Omental fat pad (tissue), 4 donors: ENCODE measurements around the gene CACFD1. TPM values are rescaled to one million over a fixed set of nuclear protein-coding genes. Genes with fewer than 3 reads are reported as not detected.

Source experiments
- ATAC-seq: fragments of 150-250 bp; one replicate; pipeline ENCODE4 v1.9.1; 2016; ENCODE audit warnings: mild to moderate bottlenecking, moderate library complexity; ENCODE audit not compliant: low FRiP score
- DNase-seq: peaks from one replicate; pipeline ENCODE4 v3.0.0-alpha.2; 2019; ENCODE audit warnings: low spot score
- total RNA-seq, 4 donors: library from RNA; depleted of rRNA; stranded (reverse); fragments of >200 nt; gene quantifications; one replicate each; pipeline ENCODE4 v1.1.0, GENCODE V29; 2016
- TF ChIP-seq, protein P1 (sequence below), 3 donors: fragments of 450-650 bp; IDR thresholded peaks; one replicate each; pipeline ENCODE4 v1.5.1; 2016 to 2017; ENCODE audit warnings: antibody characterized with exemption in 3 of 3, mild to moderate bottlenecking in 3 of 3, moderate library complexity in 2 of 3

The CACFD1 gene
- total RNA-seq, 4 donors from 2014 or later: 2.7 to 6.9 (median 4.8) TPM

DNA sequence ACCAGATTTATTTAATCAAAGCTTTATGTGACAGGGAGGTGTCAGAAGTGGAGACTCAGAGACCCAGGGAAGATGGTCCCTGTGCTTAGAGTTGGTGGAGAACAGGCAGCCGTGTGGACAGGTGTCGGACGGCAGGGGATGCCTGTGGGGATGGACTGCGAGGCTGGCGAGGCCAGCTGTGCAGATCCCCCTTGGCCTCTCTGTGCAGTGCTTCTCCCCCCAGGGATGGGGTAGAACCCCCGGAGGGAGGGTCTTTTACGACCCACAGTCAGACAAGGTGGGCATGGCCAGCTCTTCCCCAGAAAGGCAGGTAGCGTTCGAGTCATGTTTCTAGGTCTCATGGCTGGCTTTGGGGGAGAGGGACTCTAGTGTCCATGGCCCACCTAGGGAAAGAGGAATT is 23.8 kb downstream of the CACFD1 start:
- ATAC-seq (no peak), DNase-seq (no peak)

DNA sequence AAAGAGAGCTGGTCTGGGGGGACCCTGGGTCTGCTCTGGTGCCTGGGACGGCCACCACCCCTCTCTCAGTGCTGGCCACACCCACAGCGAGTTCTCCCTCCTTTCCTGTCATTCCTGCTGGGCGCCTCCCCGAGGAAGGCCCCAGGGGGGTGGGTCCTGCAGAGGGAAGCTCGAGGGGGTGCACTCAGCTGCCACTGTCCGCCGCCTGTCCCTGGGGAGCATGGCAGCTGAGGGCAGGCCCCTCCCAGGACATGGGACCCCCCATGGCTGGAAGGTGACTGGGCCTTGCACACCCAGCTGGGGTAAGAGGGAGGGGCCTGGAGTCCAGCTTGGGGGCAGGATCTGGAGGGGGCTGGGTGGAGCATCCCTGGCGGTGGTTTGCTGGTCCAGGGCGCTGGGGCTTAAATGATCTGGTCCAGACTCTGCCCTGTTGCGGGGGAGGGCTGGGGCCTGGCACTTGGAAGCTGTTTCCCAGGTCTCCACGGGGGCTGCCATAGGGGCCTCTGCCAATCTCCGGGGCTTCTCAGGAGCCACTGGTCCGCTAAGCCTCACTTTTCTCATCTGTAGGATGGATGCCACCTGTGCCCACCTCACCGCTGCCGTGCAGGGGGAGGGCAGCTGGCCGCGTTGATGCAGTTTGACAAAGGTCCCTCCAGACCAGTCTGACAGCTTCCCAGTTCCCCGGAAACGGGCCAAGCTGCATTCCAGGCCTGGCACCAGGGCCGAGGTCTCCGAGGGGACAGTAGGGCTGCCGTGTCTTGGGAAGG is 25.1 kb downstream of the CACFD1 start:
- TF ChIP-seq, protein P1, sequence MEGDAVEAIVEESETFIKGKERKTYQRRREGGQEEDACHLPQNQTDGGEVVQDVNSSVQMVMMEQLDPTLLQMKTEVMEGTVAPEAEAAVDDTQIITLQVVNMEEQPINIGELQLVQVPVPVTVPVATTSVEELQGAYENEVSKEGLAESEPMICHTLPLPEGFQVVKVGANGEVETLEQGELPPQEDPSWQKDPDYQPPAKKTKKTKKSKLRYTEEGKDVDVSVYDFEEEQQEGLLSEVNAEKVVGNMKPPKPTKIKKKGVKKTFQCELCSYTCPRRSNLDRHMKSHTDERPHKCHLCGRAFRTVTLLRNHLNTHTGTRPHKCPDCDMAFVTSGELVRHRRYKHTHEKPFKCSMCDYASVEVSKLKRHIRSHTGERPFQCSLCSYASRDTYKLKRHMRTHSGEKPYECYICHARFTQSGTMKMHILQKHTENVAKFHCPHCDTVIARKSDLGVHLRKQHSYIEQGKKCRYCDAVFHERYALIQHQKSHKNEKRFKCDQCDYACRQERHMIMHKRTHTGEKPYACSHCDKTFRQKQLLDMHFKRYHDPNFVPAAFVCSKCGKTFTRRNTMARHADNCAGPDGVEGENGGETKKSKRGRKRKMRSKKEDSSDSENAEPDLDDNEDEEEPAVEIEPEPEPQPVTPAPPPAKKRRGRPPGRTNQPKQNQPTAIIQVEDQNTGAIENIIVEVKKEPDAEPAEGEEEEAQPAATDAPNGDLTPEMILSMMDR (IDR thresholded peaks at IDR 0.05): no peak
- ATAC-seq: no peak
- no peak for DNase-seq

More for the DNA sequence above, 23.8 kb downstream of the CACFD1 start:
- TF ChIP-seq, protein P1 (IDR thresholded peaks at IDR 0.05): no peak

DNA sequence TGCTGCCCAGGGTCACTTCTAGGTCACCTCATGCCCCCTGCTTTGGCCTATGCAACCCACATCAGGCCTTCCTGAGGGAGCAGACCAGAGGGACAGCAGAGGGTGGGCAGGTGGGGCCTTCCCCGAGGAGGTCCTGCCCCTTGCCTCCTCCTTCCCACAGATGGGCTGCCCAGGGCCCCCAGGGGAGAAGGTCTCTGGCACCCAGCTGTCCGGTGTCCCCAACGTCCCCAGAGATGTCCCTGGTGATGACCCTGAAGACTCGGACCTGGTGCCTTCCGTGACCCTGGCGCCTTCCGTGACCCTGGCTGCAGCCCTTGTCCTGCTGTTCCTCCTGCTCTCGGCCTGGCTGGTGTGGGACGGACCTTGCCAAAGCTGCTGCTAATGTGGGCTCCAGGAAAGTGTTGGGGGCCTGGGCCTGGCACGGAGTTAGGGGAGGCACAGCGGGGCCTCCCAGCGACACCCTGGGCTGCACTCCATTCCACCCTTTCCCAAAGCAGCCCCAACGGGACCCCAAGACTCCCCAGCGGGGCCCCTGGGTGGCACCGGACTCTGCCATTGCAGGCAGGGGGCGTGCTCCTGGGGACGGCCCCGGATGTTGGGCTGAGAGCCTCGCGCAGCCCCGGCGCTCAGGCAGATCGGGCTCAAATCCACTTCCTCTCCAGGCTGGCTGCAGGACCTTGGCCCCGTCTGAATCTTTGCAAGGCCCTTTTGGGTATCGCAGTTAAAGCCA is 25.9 kb downstream of the CACFD1 start:
- TF ChIP-seq, protein P1 (IDR thresholded peaks at IDR 0.05): no peak
- no peak for ATAC-seq
- DNase-seq: no peak

DNA sequence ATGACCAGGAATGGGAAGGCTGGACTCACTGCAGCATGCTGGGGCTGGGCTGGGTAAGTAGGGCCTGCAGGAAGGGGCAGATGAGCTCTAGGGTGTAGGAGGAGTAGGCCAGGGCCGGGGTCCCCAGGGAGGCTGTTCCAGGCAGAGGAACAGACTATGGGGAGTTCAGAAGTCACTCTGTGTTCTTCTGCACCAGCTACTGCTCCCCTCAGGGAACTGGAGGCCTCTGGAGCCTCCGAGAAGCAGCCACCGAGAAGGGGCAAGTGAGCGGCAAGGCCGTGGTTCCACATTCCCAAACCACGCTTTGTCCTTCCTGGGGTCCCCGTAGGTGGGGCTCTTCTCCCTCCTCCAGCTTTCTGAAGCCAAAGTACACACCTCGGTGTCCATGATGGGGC is 27.6 kb downstream of the CACFD1 start:
- DNase-seq (no peak), ATAC-seq (no peak)
- TF ChIP-seq, protein P1 (IDR thresholded peaks at IDR 0.05): no peak

DNA sequence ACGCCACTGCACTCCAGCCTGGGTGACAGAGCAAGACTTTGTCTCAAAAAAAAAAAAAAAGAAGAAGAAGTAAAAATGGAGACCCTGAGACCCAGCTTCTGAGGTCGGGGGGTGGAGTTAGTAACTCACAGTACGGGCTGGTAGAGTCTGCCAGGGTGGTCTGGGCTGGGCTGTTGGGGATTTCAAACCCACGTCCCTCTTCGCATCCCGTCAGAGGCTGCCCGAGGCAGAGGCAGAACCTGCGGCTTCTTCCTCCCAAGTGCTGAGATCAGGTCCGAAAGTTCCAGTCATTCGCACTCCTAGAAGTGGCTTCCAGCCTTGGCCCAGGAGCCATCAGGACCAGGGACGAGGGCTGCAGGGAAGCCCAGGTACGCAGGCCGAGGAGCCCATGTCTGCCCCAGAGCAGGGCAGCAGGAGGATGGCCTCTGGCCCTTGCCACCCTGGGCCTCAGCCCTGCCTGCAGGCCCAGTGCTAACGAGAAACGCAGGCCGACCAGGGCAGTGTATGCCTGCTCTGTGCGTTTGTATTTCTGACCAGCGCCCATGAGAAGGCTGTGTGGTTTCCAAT is 29.0 kb downstream of the CACFD1 start:
- DNase-seq (no peak), ATAC-seq (no peak)
- TF ChIP-seq, protein P1 (IDR thresholded peaks at IDR 0.05): no peak

DNA sequence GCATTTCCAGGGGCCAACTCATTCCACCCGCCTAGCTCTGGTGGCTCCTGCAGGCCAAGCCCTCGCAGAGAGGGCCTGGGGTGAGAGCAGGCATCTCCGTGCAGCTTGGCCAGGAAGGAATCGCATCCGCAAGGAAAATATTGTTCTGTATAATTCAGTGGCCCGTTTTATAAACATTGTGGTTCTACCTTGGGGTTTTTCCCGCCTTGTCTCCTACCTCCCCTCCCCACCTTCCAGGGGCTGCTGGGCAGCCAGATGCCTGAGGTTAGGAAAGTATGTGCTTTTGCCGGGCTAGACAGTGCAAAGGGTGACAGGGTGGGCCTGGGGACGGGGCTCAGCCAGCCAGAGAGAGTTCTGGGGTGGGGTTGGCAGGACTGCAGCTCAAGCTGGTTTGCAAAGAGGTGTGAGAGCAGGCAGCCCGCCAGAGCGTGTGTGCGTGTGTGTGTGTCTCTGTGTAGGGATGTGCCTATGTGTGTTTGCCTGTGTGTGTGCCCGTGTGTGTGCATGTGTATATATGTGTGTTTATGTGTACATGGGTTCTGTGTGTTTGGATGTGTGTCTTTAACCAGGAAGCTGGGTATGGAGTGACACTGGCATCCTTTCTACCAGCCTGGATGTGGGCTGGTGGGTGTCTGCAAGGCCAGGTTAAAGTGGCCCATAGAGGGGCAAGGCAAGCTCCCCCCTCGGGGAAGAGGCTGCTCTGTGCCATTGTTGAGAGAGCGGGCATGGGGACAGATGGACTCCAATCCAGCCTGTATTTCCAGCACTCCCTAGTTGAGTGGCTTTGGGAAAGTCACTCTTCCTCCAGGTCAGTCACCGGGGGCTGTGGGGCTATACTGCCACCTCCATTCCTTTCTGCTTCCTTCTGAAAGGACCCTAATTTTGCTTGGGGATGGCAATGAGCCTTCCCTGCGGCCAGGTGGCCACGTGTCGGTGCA is 29.7 kb downstream of the CACFD1 start:
- TF ChIP-seq, protein P1 (IDR thresholded peaks at IDR 0.05): no peak
- DNase-seq: no peak
- ATAC-seq: no peak
